HepG2 (cell line): ENCODE measurements around the gene PLK3. TPM values are rescaled to one million over a fixed set of nuclear protein-coding genes. Genes with fewer than 3 reads are reported as not detected.
A peak's percentile ranks its signal among the peaks of the same experiment; 100 is the strongest.

ENCODE experiments used
- AGO2 ChIP-seq: fragments of 200-400 bp; formaldehyde crosslinking; optimal IDR thresholded peaks from 2 replicates; pipeline ENCODE3; 2017; ENCODE audit warnings: mild to moderate bottlenecking, low read depth, low read length, moderate library complexity
- FOXA3 ChIP-seq: IDR thresholded peaks from 2 replicates; pipeline ENCODE4 v1.6.1; 2016; ENCODE audit warnings: missing genetic modification reagents, missing compliant biosample characterization
- GFI1 ChIP-seq: sonication (generic); formaldehyde crosslinking; IDR thresholded peaks from 2 replicates; pipeline ENCODE4 v1.5.0; 2020; ENCODE audit warnings: missing genetic modification reagents, mild to moderate bottlenecking, borderline replicate concordance
- HNF4G ChIP-seq, 2 experiments: sonication (generic) in 1 of 2; formaldehyde crosslinking in 1 of 2; IDR thresholded peaks; 2 replicates each; pipeline versions ENCODE4 v1.4.0 to v1.6.1; 2011 to 2020; ENCODE audit warnings: borderline replicate concordance in 2 of 2, low read depth in 2 of 2, mild to moderate bottlenecking in 2 of 2, low read length in 1 of 2, missing genetic modification reagents in 1 of 2, moderate library complexity in 1 of 2
- JDP2 ChIP-seq: sonication (generic); formaldehyde crosslinking; IDR thresholded peaks from 2 replicates; pipeline ENCODE4 v1.8.1; 2022; ENCODE audit warnings: missing genetic modification reagents, borderline replicate concordance
- SAP130 ChIP-seq: IDR thresholded peaks from 2 replicates; pipeline ENCODE4 v1.6.1; 2016; ENCODE audit warnings: low read depth
- ZNF558 ChIP-seq: sonication (generic); formaldehyde crosslinking; IDR thresholded peaks from 2 replicates; pipeline ENCODE4 v1.9.0; 2022; ENCODE audit warnings: mild to moderate bottlenecking, missing genetic modification reagents, borderline replicate concordance
- polyA plus RNA-seq, 8 experiments: library from polyadenylated mRNA; depleted of rRNA in 3 of 8; stranded (reverse) in 7 of 8; unstranded in 1 of 8; fragments of >200 nt; fragmentation: Illumina TruSeq in 4 of 8; extraction: Trizol in 4 of 8; gene quantifications; 2 replicates each; pipeline versions ENCODE4 v1.2.1 to v1.2.3, GENCODE V29; 2011 to 2016; ENCODE audit warnings: low read depth in 4 of 8, missing spikeins in 1 of 8, mixed read lengths in 1 of 8; ENCODE audit not compliant: insufficient read depth in 1 of 8
- total RNA-seq, 5 experiments: library from RNA; depleted of rRNA; stranded (reverse); fragments of >200 nt; fragmentation: Illumina TruSeq; extraction: Trizol; gene quantifications; 2 replicates each; pipeline ENCODE4 v1.2.3, GENCODE V29; 2016; ENCODE audit warnings: low read depth in 1 of 5
- TF ChIP-seq, protein P1 (sequence below): sonication (generic); formaldehyde crosslinking; IDR thresholded peaks from 2 replicates; pipeline ENCODE4 v1.8.1; 2023; ENCODE audit warnings: mild to moderate bottlenecking, moderate library complexity, missing genetic modification reagents
- TF ChIP-seq, protein P2 (sequence below): sonication (generic); formaldehyde crosslinking; IDR thresholded peaks from 2 replicates; pipeline ENCODE4 v1.4.0; 2020; ENCODE audit warnings: missing genetic modification reagents
- TF ChIP-seq, protein P3 (sequence below): sonication (generic); formaldehyde crosslinking; IDR thresholded peaks from 2 replicates; pipeline ENCODE4 v1.4.0; 2020; ENCODE audit warnings: missing genetic modification reagents

PLK3 gene
- total and polyA plus RNA-seq, 2 of the 13 experiments (the other 11 are each of a cell fraction or from before 2014, with no cell fraction given): 9.8 to 16.9 TPM

GRCh38 chr1:44776730-44777068, 23.5 kb upstream of the PLK3 start (continued):
- TF ChIP-seq, protein P1, sequence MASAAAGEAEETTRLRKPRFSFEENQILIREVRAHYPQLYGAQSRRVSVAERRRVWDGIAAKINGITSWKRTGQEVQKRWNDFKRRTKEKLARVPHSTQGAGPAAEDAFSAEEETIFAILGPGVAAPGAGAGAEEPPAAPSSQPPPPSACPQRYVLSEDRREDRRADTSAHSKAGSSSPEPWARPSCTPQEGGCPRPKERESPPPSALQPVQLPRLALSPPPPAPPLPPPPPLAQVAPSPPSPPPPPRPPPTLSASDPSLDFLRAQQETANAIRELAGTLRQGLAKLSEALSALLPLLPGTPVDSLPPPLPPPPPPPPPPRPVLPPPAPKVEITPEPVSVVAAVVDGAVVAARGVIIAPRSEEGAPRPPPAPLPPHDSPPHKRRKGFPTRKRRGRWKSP (CRISPR knock-in tag): peak; percentile 35; the same call in 1 of the 2 replicates
- TF ChIP-seq FOXA3 (CRISPR knock-in tag) (no peak), AGO2 (peak; percentile 5), JDP2 (CRISPR knock-in tag) (no peak), GFI1 (CRISPR knock-in tag) (0 out of 2 replicates have a peak, but pooled peaks have one; percentile 34), HNF4G (IDR thresholded peaks at IDR 0.05; ENCODE audit: borderline replicate concordance, low read depth, low read length) (no peak), HNF4G (CRISPR knock-in tag; IDR thresholded peaks at IDR 0.05; ENCODE audit: borderline replicate concordance, low read depth) (no peak), ZNF558 (CRISPR knock-in tag) (0 out of 2 replicates have a peak, but pooled peaks have one; percentile 19), SAP130 (CRISPR knock-in tag) (peak; percentile 8; the same call in 1 of the 2 replicates)
- TF ChIP-seq, protein P2, sequence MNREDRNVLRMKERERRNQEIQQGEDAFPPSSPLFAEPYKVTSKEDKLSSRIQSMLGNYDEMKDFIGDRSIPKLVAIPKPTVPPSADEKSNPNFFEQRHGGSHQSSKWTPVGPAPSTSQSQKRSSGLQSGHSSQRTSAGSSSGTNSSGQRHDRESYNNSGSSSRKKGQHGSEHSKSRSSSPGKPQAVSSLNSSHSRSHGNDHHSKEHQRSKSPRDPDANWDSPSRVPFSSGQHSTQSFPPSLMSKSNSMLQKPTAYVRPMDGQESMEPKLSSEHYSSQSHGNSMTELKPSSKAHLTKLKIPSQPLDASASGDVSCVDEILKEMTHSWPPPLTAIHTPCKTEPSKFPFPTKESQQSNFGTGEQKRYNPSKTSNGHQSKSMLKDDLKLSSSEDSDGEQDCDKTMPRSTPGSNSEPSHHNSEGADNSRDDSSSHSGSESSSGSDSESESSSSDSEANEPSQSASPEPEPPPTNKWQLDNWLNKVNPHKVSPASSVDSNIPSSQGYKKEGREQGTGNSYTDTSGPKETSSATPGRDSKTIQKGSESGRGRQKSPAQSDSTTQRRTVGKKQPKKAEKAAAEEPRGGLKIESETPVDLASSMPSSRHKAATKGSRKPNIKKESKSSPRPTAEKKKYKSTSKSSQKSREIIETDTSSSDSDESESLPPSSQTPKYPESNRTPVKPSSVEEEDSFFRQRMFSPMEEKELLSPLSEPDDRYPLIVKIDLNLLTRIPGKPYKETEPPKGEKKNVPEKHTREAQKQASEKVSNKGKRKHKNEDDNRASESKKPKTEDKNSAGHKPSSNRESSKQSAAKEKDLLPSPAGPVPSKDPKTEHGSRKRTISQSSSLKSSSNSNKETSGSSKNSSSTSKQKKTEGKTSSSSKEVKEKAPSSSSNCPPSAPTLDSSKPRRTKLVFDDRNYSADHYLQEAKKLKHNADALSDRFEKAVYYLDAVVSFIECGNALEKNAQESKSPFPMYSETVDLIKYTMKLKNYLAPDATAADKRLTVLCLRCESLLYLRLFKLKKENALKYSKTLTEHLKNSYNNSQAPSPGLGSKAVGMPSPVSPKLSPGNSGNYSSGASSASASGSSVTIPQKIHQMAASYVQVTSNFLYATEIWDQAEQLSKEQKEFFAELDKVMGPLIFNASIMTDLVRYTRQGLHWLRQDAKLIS (CRISPR knock-in tag): 0 out of 2 replicates have a peak, but pooled peaks have one; percentile 62
- TF ChIP-seq, protein P3, sequence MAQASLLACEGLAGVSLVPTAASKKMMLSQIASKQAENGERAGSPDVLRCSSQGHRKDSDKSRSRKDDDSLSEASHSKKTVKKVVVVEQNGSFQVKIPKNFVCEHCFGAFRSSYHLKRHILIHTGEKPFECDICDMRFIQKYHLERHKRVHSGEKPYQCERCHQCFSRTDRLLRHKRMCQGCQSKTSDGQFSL: no peak
- TF ChIP-seq, all 625 proteins: peak for 8
